ENCODE data around the gene FGF12.
A peak's percentile ranks its signal among the peaks of the same experiment; 100 is the strongest.

Gene FGF12

DNA sequence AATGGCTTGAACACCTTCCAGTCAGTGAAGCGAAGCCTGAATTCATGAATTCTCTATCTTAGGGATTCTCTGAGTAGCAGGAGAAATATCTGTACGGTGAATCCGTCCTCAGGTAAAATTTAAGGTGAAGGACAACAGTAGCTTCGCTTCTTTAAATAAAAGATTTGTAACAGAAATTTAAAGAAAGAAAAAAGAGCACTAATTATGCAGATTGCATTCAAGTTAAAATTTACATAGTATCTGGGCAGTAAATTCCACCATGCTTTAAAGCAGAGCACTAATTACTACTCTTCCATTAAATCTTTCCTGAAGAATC is 282.6 kb downstream of the FGF12 start:
- ChIA-PET CTCF (interaction anchor here (0.6 to 4.2 kb wide), 47 partner anchors 9 to 1633 kb away, joined by 3 to 54 read pairs (median 5); no protein-coding TSS in a partner anchor), POLR2A (no interaction called here)
- no peak for TF ChIP-seq CTCF (IDR thresholded peaks at IDR 0.05; ENCODE audit: control extremely low read depth, extremely low read depth, low read depth, missing control alignments)
- DNase-seq (ENCODE audit: extremely low spot score) = no peak

GRCh38 chr3:192444096-192444790 is 283.1 kb downstream of the FGF12 start:
- TF ChIP-seq CTCF (IDR thresholded peaks at IDR 0.05; ENCODE audit: control extremely low read depth, extremely low read depth, low read depth, missing control alignments) = peak; percentile 100
- CTCF ChIA-PET = interaction anchor here (0.6 to 4.2 kb wide), 64 partner anchors 10 to 1633 kb away, joined by 3 to 54 read pairs (median 4); no protein-coding TSS in a partner anchor
- peak; percentile 59 for DNase-seq (ENCODE audit: extremely low spot score)
- POLR2A ChIA-PET = no interaction called here

DNA sequence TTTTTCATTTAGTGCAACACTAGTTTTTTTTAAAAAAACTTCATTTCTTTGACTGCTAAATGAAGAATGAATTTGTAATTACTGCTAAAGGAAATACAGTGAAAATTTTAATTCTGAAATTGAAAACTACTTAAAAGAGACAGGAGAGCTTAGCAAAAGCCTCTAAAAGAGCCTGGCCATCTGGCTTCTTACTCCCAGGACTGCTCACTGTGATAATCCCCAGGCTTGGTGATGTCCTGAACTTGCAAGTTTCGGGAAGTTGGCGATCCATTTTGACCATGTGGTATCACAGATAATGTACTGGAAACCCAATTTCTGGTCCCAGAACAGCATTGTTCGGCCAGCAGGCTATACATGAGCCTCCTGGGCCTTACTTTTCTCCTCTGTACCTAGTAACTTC is 292.1 kb downstream of the FGF12 start:
- DNase-seq (ENCODE audit: extremely low spot score) = no peak
- CTCF ChIA-PET = interaction anchor here (3.3 to 6.4 kb wide), 2 partner anchors 9 to 12 kb away, joined by 11 to 54 read pairs; no protein-coding TSS in a partner anchor
- no peak for TF ChIP-seq CTCF (IDR thresholded peaks at IDR 0.05; ENCODE audit: control extremely low read depth, extremely low read depth, low read depth, missing control alignments)
- POLR2A ChIA-PET = no interaction called here

DNA sequence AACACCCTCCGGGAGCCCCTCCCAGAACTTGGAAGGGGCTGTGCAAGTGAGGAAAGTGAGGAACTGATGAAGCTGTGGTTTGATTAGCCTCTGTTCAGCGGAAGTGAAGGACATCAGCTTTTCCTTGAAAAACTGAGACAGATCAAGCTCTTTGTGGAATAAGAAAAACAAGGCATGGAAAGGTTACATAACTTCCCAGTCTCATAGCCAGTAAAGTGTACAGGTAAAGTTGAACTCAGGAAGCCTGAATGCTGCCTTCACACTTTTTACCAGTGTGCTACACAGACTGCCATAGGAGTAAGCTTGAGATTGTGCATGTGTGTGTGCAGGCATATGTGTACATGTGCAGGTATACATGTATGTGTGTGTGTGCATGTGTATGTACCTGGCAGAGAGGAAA is 293.2 kb downstream of the FGF12 start:
- DNase-seq (ENCODE audit: extremely low spot score) = no peak

DNA sequence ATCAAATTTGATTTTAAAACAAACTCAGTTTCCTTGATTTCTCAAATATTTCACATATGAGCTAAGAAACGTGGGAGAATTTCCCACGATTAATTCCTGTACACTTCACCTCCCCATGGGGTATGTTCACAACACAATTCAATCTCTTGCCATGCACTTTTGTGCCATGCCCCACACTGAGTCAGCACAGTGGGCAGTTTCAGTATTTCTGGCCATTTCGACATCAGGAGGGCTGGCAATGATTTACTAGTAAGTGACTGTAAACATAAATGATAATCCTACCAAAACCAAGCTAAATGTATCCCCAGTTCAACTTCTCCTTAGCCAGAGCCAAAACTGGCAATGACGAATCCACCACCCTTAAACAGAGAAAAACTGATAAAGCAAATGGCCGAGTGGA is 293.6 kb downstream of the FGF12 start:
- ChIA-PET POLR2A (no interaction called here), CTCF (interaction anchor here (1.0 to 6.4 kb wide), 2 partner anchors 8 to 11 kb away, joined by 3 to 54 read pairs; no protein-coding TSS in a partner anchor)
- no peak for DNase-seq (ENCODE audit: extremely low spot score)
- TF ChIP-seq CTCF (IDR thresholded peaks at IDR 0.05; ENCODE audit: control extremely low read depth, extremely low read depth, low read depth, missing control alignments) = no peak

More for the DNA sequence above, 293.2 kb downstream of the FGF12 start:
- no peak for TF ChIP-seq CTCF (IDR thresholded peaks at IDR 0.05; ENCODE audit: control extremely low read depth, extremely low read depth, low read depth, missing control alignments)
- CTCF ChIA-PET = interaction anchor here (1.0 to 6.4 kb wide), 2 partner anchors 9 to 10 kb away, joined by 3 to 54 read pairs; no protein-coding TSS in a partner anchor
- POLR2A ChIA-PET = no interaction called here

GRCh38 chr3:192422997-192423342 is 304.4 kb downstream of the FGF12 start:
- CTCF ChIA-PET = interaction anchor here (1.0 to 3.1 kb wide), 8 partner anchors 9 to 1007 kb away, joined by 3 to 20 read pairs (median 8); no protein-coding TSS in a partner anchor
- TF ChIP-seq CTCF (IDR thresholded peaks at IDR 0.05; ENCODE audit: control extremely low read depth, extremely low read depth, low read depth, missing control alignments) = no peak
- no peak for DNase-seq (ENCODE audit: extremely low spot score)
- POLR2A ChIA-PET = no interaction called here

All from GM10248 (cell line).